ENCODE data around the gene SHISA7.
"Not testable (repeated sequence)": the region's sequence is repeated elsewhere in the genome, so short reads cannot be mapped to it uniquely, and the experiment has no call there.

Gene SHISA7

DNA sequence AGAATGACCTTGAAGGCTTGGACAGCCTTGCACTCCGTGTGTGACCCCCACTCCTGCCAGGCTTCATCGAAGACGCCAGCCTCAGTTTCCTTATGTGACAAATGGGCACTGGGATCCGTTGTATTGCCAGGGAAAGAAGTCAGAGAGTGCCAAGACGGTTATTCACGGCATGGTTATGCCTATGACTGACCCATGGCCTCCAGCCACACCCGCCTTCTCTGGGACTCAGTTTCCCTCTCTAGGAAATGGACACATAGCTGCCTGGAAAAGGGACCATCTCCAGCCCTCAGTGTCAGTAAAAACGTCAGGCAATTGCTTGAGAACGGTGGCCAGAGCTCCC, 34.6 kb downstream of the SHISA7 start:
- no peak for DNase-seq

GRCh38 chr19:55407800-55408532, 35.1 kb downstream of the SHISA7 start:
- peak; percentile 98 for DNase-seq

DNA sequence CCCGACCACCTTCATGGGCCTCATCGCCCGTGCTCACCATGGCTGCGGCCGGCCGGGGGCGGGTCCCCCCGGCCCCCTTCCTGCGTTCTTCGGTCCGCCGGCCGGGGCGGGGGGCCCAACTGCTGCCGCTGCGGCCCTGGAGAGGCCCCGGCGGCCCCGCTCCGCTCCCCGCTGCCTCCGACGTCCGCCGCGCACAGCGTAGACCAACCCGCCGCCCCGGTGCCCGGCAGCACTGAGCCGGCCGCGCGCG, 35.6 kb downstream of the SHISA7 start, which contains the start of gene UBE2S:
TSS of gene UBE2S (minus strand) at position 239 of the 250 bp plus-strand sequence. CDS start at position 40, 199 bp downstream.
- not testable (repeated sequence) for DNase-seq

DNA sequence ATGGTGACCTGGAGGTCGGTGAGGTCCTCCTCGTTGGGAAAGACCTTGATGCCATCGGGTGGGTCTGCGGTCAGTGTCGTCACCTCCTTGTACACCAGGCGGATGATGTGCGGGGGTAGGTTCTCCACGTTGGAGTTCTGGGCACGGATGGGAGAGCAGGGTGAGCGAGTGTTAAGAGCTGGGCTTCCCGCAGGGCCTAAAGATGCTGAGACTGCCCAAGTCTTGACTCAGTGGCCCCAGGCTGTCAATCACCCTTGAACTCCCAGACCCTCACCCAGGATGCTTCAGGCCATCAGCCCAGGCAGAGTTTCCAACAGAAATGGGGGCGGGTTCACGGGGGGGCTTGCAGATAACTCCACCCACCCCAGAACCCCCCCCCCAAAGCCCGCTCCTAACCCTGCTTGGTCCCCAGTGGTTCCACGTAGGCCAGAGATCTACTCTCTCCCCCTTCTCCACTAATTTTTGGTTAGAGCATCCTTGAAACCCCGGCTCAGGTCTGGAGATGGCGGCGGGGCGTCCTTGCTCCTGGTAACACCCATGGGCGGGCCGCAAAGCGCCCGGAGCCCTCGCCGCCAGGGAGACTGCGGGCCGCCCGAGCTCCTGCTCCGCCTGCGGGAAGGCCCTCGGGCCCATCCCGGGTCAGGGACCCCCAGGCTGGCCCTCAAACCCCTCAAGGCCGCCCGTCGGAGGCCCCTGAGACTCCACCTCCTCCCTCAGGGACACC, 36.1 kb downstream of the SHISA7 start:
- DNase-seq = no peak

DNA sequence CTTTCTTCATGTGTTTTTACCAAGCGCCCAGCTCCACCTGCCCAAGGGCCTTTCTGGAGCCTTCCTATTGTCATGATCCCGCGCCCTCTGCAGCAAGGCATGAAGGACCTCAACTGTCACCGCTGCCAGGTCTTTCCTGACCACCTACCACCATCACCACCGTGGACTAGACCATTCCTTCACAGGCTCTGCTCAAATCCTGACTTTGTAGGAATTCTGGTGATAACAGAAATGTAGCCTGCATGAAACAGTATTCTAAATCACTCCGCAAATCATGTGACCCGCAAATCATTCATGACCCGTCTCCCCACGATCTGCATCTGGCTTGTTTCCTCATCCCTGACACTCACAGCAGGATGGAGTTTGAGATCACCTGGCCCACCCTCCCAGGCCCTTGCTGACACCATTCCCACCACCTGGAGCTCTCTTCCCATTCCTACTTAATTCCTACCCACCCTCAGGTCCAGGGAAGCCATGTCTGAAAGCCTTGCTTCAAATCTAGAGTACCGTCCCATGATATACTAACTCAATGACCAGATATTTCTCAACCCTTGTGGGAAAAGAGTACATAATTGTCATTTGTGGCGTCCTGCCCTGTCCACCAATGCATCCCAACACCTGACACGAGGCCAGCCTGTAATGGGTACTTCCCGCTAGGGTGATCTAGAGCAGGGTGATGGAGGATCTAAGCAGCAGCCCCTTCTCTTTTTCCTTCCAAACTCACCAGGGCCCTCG, 36.8 kb downstream of the SHISA7 start:
- DNase-seq = no peak

GRCh38 chr19:55405638-55406037, 37.5 kb downstream of the SHISA7 start:
- DNase-seq = no peak

DNA sequence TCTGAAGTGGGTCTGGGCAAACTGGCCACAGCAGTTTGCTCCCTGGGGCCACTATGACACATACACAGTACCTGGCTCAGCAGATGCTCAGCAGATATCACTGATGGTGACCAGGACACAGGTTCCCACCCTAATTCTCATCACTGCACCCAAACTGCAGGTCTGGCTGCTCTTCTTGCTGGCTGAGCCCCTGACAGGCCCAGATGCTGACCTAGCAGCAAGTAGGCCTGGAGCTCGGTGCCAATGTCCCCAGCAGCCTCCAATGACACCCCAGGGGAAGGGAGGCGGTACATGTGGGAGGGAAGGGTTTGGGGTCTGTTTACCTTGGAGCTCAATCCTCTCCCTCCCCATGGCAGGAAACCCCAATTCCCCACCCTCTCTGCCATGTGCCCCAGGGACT, 40.6 kb downstream of the SHISA7 start:
- no peak for DNase-seq

GRCh38 chr19:55401390-55401789, 41.7 kb downstream of the SHISA7 start:
- DNase-seq = not testable (repeated sequence)

DNA sequence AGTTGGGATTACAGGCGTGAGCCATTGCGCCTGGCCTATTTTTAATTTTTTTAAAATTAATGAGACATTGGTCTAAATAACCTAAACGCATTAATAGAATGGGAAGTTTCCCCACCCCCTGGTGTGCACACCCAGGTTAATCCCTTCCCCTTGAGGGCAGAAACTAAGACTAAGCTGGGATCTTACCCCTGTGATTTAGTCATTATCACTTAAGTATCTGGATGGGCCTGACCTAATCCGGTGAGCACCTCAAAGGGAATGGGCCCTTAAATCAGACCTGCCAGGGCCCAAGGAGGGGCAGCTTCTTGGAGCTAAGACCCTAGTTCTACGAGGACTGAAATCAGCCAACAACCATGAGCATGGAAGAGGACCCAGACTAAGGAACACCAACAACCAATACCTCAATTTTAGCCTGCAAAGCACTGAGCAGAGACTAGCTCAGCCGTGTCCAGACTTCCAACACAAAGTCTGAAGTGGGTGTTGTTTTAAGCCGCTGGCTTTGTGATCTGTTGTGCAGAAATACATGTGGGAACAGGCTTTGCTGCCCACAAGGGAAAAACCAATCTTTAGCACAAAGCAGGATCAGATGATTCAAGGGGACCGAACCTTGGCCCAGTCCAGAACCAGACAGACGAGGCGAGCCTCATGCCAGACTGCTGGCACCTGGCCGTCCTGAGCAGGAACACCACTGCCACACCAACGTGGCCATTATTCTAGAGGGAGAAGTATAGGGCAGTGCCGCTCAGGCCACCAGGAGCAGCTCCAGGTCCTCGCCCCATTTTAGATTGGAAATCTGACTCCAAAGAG, 42.6 kb downstream of the SHISA7 start:
- no peak for DNase-seq

DNA sequence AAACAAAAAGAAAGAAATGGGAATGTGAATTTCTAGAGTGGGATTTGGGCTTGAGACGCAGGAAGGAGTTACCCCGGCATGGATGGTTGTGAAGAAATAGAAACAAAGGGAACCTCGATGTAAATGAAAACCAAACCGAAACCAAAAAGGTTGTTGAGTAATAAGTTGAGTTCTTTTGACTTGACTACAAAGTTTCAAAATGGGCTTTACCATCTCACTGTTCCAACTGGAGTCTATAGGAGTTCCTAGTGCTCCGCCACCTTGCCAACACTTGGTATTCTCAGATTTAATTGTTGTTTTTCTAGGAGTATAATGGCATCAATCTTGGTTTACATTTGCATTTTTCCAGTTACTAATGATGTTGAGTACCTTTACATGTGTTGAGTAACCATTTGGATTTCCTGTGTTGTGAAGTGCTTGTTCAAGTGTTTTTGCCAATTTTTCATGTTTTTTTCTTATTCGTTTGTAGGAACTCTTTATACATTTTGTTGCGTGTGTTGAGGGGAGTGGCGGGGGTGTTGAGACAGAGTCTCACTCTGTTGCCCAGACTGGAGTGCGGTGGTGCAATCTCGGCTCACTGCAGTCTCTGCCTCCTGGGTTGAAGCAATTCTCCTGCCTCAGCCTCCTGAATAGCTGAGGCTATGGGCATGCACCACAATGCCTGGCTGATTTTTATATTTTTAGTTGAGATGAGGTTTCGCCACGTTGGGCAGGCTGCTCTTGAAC, 44.7 kb downstream of the SHISA7 start:
- no peak for DNase-seq

DNA sequence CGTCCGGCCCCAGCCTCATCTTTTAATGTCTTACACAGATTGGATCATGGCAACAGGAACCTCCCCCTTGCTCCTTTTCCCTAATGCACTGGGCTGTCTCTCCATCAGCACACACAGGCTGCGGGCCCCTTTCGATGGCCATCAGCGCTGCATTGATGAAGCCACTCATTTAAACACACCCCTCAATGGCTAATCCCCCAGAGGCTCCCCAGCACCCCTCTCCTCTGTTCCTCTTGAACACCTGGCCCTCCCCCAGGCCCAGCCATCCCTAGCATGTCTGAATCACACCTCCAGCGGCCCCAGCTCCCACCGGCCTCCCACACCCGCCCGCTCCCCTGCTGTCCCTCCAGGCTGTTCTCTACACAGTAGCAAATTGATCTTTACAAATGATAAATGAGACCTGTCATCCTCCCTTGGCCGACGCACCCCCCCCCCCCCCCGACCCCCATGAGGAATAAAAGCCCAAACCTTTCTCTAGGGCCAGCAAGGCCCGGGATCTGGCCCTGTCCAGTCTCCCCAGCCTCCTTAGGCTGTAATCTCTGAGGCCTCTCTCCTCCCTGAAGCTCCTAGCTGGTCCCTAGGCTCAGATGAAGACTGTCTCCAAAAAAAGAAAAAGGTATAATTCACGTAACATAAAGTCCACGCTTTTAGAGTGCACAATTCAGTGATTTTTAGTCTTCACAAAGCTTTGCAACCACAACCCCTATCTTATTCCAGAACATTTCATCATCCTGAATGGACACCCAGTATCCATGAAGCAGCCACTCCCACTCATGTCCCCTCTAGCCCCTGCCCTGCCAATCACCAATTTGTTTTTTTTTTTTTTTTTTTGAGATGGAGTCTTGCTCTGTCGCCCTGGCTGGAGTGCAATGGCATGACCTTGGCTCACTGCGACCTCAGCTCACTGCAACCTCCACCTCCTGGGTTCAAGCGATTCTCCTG, 50.0 kb downstream of the SHISA7 start:
- DNase-seq = no peak

DNA sequence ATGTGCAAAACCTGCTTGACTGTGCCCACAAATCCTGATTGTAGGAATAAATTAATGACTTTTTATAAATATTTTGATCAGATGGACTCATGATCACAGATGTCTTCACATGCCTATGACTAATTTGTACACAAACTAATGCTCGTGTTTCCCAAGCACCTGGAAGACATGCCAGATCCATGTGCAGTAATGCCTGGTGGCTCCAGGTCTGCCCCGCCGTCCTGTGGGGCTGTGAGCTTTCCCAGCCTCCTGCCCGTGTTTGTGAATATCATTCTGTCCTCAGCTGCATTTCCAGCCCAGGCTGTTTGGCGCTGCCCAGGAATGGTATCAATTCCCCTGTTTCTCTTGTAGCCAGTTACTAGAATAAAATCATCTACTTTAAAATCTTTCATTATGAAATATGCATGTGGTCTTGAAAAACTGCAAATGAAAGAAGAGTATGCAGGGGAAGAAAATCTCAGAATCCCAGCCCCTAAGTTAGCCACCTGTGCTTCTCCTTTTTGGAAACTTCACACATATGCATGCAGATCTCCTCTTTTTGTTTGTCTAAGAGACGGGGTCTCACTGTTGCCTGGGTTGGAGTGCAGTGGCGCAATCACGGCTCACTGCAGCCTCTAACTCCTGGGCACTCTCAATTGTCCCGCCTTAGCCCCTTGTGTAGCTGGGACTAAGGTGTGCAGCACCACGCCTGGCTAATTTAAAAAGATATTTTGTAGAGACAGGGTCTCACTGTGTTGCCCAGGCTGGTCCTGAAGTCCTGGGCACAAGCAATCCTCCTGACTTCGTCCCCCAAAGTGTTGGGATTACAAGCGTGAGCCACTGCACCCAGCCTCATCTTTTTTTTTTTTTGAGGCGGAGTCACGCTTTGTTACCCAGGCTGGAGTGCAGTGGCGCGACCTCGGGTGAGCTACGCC, 51.1 kb downstream of the SHISA7 start:
- DNase-seq = no peak

DNA sequence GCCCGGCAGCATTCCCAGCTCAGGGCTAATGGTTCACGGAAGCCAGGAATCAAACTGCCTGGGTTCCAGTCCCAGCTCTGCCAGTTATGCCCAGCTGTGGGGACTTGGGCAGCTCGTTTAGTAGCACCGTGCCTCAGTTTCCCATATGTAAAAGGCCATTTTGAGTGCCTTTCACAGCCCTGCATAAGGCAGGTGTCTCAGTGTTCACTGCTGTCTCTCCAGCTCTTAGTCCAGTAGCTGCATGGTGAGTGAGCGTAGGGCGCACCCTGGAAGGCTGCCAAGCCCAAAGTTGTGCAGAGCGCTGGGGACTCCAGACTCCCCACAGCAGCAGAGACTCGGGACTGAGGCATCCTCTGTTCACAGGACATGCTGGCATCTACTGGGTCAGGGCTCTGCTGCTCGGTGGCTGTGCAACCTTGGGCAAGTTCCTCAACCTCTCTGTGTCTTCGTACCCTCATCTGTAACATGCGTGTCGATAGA, 51.9 kb downstream of the SHISA7 start:
- DNase-seq = no peak

DNA sequence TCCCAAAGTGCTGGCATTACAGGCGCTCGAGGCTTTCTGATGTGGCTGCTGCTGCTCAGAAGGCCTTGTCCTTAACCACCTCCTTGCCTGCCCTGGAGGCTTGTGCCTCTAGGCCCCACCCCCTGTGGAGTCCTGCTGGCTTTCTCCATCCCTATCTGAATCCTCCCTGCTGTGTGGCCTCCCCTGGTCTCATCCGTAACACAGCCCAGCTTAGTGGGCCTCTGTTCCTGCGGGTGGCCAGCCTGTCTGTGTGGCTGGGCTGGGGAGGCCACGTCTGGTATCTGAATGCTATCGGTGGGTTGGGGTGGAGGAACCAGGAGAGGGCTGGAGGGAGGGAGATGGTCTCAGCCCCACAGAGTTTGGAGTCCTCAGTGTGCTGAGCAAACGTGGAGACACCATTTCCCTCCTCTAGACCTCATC, 52.6 kb downstream of the SHISA7 start:
- DNase-seq = no peak

DNA sequence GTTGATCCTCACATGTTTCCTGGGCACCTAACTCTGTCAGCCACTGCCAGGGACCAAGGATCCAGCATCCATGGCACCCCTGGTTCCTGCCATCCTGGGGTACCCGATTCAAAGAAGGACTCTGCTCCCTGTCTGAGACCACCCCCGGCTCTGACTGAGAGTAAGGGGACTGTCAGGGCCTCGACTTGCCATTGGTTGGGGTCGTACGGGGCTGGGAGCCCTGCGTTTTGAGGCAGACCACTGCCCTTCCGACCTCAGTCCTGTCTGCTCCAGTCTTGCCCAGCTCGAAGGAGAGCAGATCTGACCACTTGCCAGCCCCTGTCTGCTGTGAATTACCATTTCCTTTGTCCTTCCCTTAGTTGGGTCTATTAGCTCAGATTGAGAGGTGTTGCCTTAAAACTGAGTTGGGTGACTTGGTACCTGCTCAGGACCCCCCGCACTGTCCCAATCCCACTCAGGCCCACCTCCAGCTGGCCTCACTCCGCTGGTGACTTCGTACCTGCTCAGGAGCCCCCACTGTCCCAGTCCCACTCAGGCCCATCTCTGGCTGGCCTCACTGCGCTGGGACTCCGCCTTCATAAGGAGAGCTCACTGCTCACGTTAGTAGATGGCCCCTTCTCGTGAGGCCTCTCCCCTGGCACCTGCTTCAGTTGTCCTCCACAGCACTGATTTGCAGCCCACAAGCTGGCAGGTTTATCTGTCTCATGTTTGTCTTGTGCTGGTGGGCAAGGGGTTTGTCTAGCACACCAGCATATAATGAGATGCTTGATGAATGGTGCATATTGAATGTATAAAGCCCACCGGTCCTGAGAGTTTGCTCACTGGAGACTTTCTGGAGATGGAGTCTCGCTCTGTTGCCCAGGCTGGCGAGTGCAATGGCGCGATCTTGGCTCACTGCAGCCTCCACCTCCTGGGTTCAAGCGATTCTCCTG, 53.4 kb downstream of the SHISA7 start:
- DNase-seq = no peak

GRCh38 chr19:55387736-55388497, 55.2 kb downstream of the SHISA7 start:
- DNase-seq = no peak

DNA sequence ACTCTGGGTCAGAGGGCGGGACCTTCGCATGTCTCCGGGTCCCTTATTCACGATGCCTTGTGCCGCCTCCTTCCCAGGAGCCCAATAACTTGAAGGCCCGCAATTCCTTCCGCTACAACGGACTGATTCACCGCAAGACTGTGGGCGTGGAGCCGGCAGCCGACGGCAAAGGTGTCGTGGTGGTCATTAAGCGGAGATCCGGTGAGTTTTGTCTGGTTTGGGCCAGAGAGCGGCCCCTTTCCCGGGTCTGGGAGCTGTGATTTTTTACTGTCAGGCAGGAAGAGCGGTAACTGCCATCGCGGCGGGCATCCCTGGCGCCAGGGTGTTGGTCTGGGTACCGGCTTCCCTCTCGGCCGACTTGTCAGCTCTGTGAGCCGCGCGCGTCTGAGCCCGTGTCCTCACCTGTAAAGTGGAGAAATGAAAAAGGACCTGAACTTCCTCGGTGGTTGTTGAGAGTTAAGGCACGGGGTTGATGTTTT, 56.6 kb downstream of the SHISA7 start:
- DNase-seq = no peak

Data from NCI-H510A treated with DMSO at 0.1 percent for 48 hours (cell line).